GM10847 (cell line): ENCODE data around the gene C4orf50.

Experiments used
- POLR2A ChIP-seq: IDR thresholded peaks from 2 replicates; pipeline ENCODE4 v1.6.1; 2011; ENCODE audit not compliant: insufficient read length; ENCODE audit errors: extremely low read depth

The C4orf50 gene

DNA sequence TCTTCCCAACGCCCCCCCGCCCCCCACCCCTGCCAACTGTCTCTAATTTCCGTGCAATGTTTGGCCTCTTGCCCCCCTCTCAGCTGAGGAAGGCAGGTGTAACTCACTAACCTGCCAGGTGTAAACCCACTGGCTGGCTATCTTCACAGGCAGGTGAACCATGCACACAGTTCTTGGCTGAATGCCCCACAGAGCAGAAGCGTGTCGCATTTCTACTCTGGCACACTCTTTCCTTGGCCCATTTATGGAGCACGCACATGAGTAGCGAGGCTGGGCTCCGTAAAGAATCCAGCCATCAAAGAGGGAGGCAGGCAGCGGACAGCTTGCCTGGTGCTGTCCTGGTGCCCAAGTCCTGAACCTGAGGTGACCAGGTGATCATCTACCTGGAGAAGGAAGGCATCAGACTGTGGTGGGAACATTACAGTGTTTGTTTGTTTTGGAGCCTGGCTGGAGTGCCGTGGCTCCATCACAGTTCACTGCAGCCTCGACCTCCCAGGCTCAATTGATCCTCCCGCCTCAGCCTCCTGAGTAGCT lies 86.1 kb downstream of the C4orf50 start:
- no peak for TF ChIP-seq POLR2A

DNA sequence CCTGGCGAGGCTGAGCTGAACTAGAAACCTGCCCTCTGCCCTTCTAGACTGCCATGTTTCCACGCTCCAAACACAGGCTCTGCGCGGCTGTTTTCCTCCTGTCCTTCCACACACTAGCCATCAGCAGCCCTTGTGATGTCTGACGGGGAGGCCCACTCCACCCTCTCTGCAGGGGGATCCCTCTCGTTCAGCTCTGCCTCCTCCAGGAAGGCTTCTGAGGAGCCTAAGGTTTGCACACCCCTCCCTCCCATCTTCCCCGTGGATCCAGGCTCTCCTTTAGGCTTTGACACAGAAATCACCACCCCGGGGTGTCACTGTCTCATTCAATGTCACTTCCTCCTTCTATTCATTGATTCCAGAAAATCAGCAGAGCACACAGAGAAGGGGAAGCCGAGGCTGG lies 86.7 kb downstream of the C4orf50 start:
- no peak for TF ChIP-seq POLR2A

DNA sequence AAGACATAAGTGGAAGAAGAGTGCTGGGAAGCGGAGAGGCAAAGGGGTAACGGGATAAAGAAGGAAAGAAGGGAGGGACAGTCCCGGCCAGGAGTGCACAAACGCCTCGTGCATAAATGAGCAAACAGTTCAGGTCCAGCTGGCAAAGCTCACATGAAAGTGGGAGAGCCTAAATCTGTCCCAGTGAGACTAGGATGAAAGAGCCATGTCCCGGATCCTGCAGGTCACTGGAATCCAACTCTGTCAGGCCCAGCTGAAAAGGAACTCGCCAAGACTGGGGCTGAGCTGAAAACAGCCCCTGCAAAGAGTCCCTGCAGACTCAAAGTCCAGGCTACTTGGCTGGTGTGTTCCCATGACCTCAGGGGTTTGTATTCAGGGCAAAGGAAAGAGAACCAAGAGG lies 87.4 kb downstream of the C4orf50 start:
- TF ChIP-seq POLR2A: no peak

DNA sequence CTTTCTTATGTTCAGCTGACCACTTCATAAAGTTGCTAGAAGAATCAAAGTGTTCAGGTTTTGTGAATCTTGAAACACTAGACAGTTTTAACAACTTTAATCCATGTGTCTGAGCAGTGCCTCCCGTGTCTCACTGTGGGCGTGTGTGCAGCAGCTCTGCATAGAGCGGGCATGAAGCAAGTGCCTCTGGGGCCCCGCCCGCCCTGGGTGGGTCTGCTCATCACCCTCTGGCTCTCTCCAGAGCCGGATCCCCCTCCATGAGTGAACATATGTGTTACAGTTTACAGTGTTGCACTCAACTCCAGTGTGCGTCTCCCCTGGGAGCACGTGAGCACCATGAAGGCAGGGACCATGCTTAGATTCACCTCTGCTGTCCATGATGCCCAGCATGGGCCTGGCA lies 87.8 kb downstream of the C4orf50 start:
- TF ChIP-seq POLR2A: no peak

DNA sequence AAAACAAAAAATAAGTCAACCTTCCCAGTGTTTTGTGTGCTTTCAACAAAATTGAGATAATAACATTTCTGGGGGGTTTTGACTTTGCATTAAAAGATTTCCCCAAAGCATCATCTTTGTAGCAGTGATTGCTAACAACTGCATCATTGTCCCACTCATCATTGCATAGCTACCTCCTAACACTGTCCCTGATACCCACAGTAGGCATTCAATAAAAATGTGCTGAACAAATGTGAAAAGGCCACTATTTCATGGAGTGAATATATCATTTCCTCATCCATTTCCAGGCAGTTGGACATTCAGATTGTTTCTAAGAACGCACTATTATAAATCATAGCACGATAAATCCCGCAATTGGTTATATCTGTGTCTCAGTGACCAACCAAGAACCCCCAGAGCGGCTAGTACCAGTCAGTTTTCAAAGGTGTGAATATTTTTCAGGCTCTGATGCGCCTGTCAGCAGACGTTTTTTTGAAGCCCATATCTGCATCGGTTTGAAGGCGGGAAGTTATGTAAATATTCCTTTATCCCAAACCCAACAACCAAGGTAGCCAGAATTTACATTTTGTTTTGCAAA lies 89.3 kb downstream of the C4orf50 start:
- no peak for TF ChIP-seq POLR2A

DNA sequence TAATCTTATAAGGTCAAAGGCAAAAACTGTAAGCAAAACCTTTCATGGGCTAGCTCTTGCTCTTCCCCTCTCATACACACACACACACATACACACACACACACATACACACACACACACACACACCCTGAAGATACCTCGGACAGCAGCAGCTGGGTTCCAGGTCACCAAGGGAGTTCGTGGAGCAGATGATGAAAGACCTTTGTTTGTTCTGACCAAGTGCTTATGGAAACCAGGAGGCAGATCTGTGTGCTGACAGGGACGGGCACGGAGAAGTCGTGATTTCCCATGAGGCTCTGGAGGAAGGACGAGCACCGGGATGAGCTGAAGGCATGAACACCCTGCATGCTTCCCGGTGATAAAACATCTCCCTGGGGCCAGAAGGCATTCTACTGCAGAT lies 90.0 kb downstream of the C4orf50 start:
- TF ChIP-seq POLR2A: no peak

DNA sequence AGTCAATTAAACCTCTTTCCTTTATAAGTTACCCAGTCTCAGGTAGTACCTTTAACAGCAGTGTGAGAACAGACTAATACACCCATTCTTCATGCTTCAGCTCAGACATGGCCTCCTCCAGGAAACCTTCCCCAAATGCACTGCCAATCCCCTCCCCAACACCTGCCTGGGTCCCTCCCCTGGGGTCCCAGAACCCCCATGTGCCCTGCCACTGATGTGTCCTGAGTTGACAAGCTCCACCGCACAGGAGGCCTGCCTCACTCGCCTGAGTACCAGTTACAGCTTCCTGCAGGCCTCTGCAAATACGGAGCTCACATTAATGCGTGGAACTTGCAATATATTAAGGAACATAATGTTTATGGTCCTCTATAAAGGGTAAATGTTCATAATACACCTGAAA lies 90.5 kb downstream of the C4orf50 start:
- TF ChIP-seq POLR2A: no peak

DNA sequence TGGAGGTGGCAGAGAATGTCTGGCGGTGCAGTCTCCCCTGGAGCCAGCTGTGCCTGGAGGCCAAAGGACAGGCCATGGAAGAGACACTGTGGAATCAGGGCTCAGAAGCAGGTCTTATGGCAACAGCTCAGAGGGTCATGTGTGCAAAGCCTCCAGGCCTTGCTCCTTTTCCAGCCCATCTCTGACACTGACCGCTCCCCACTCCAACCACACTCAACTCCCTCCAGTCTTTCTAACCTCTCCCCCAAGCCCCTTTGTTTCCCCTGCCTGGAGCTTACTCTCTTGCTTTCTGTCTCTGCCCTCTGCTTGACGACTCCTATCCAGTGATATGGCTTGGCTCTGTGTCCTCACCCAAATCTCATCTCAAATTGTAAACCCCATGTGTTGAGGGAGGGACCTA lies 91.1 kb downstream of the C4orf50 start:
- TF ChIP-seq POLR2A: no peak

DNA sequence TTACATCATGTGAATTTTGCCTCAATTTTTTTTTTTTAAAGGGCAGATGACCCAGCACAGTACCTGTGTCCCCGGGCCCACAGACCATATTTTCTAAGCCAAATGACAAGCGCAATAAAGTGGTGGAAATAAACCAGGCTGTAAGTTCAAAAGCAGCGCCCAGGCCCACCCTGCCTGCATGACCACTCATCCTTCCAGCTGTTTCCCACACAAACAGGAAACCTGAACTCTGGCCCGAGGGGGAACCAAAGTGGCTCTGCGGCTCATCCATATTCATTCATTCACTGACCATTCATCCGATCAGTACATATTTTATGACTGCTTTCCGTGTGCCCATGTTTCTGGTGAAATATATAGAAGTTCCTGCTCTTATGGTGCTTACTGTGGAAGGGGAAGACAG lies 91.6 kb downstream of the C4orf50 start:
- TF ChIP-seq POLR2A: no peak

DNA sequence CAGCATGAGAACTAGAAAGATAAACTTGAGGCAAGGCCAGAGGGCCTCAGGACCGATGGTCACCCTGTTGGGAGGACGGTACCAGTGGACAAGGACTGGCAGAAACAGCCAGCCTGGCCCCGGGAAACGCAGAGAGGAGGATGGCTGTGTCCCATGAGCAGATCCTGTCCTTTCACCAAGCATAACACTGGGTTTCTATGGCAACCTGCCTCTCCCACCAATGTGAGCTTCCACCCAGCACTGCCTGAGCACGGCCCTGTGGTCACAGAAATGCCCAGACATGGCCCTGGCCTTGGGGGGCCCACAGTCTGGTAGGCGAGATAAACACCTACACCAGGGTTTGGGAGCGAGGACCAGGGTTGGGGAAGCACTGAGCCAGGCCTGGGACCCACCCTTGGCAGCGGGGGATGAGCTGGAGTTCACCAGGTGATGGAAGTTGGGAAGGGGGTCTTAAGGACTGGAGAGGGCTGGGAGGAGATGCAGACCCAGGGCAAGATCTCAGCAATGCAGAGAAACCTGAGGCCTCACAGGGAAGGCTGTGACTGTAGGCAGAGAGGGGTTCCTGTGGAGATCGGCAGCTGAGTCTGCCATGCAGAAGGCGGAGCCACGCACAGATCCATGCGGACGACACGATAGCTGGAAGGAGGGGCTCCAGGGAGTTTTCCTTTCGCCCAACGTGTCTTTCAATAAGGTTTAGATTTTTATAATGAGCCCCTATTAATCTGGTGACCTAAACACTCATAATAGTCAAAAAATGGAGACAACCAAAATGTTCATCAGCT lies 92.6 kb downstream of the C4orf50 start:
- no peak for TF ChIP-seq POLR2A

DNA sequence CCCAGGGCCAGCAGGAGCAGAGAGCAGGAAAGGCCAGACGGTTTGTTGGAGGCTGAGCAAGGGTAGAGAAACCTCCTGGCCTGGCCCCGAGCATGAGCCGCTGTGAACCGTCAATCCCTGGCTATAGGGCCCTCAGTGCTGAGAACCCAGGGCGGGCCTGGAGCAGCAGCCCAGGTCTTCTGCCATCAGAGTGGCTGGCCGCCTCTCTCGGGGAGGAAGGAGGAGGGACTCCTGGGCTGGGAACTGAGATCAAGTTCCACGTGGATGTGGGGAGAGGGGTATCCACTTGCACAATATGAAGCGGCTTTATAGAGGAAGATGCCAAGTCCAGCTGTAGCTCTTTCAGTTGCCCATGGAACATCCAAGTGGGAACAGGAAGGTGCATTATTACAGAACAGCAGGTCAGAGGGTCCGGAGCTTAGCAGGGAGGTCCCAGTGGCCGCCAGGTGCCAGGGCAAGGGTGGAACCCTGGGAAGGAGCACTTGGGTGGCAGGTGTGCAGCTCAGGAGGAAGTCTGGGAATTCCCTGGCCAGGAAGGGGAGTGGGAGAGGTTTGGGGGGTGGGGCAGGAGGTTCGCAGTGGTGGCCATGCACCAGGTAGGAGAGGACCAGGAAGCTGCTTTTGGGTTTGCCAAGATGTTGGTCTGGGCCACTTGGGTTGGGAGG lies 93.6 kb downstream of the C4orf50 start:
- TF ChIP-seq POLR2A: no peak

DNA sequence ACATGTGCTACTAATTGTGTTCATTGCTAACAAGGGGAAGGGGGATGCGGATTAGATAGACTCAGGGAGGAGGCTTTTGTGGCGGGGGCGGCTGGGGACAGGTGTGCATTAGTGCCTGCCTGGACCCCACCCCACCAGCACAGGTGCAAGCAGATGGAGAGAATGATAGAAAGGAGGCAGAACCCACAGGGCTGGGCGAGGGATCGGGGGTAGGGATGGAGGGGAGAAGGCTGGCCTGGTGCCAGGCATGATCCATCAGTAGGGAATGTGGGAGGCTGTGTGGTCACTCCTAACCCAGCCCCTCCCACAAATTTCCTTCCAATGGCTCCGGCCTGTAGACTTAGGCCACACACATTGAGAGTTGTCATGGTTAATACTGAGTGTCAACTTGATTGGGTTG lies 94.9 kb downstream of the C4orf50 start:
- TF ChIP-seq POLR2A: no peak

DNA sequence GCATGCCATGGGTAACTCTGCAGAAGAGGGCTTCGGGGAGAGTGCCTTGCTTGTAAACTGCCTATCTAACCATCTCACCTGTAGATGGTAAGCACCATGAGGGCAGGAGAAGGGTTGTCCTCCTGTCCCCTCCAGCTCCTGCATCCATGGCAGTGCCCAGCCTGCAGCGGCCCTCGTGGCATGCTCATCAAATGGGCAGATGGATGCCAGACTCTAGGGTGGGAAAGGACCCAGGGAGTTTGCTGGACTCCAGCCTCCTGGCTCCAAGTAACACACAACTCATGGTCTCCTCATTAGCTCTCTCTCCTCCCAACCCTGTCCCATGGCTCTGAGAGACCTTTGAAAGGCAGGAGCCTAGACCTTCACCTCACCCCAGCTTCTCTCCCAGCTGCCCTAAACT lies 95.7 kb downstream of the C4orf50 start:
- no peak for TF ChIP-seq POLR2A

DNA sequence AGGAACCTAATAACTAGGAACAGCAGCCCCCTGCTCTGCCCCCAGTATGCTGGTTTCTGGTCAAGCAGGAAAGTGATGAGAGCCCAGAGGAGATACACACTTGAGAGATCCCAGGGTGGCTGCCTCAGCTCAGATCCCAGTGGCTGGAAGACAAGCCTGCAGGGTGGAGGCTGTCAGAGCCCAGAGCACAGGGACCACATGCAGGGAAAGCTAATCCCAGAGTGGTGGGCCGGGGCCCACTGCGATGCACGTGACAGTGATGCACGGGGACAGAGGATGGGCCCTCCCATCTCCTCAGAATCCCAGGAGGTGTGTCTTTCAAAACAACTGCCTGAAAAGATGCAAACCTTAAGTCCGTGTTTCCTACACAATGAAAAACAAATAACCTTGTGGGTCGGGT lies 96.2 kb downstream of the C4orf50 start:
- no peak for TF ChIP-seq POLR2A

DNA sequence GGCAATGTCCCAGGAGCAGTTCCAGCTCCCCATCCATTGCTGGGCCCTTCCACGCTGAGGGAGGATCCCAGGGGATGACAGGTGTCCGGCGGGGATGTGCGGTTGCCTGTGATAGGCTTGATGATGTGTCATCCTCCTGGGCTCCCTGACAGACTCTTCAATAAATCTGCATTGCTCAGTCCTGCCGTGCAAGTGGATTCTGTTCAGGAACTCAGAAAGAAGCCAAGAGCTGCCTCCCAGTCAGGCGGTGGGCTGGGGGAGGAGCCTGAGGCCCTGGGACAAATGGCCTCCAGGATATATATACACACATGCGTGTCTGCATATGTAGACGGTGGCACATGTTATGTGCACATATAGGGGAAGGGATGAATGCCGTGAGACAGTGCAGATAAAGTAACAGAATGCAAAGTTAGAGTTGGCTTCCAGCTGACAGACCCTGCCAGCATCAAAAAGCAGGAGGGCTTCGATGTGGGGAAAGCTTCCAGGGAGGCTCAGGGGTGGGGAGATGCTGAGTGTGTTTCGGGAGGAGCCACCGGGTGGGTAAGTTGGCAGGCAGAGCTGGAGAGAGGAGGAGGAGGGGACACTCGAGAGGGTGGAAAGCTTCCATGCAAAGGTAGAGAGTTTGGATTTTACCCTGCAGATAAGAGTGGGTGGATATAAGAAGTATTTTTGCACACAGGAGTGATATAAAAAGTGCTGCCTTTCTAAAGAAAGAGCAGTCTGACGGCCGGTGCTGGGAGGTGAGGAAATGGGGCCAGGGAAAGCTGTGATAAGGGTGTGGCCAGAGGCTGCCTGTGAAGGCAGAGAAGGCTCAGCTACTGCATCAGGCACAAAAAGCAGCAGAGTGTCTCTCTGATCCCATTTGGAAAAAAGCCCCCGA lies 96.9 kb downstream of the C4orf50 start:
- TF ChIP-seq POLR2A: no peak
